GM10266 (cell line): Measurements from ENCODE around the gene THOC3.
"Not testable (repeated sequence)": the region's sequence is repeated elsewhere in the genome, so short reads cannot be mapped to it uniquely, and the experiment has no call there.

Experiments used
- DNase-seq: peaks from one replicate; pipeline ENCODE4 v3.0.0; 2012; ENCODE audit errors: extremely low spot score
- CTCF ChIP-seq: IDR thresholded peaks from 2 replicates; pipeline ENCODE4 v1.5.1; 2012; ENCODE audit warnings: mild to moderate bottlenecking, low read depth; ENCODE audit not compliant: control insufficient read depth, insufficient read depth; ENCODE audit errors: missing control alignments

THOC3 gene

GRCh38 chr5:175943253-175943652 lies 24.9 kb downstream of the THOC3 start:
- not testable (repeated sequence) for DNase-seq

DNA sequence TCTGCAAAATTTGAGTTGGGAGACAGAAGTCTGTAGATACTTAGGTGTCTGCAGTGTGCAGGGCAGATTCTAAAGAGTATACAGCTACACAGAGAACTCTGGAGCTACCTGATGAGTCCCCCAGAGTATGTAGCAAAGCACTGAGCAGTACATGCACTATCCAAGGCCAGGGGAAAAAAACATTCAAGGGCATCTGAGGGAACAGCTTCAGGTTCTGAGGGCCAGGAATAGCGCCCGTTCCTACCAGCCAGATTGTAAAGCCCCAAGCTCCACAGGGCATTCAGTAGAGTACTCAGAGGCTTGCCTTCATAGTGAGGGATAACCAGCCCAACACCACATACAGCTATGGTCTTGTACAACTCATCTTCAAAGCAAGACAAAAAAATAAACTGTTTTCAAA lies 27.5 kb downstream of the THOC3 start:
- not testable (repeated sequence) for DNase-seq

GRCh38 chr5:175938489-175938888 lies 29.6 kb downstream of the THOC3 start:
- DNase-seq = not testable (repeated sequence)

GRCh38 chr5:175928752-175929151 lies 39.4 kb downstream of the THOC3 start:
- not testable (repeated sequence) for DNase-seq

- not testable (repeated sequence) for DNase-seq
Observed at GRCh38 chr5:175925106-175925505, 43.0 kb downstream of the THOC3 start.

DNA sequence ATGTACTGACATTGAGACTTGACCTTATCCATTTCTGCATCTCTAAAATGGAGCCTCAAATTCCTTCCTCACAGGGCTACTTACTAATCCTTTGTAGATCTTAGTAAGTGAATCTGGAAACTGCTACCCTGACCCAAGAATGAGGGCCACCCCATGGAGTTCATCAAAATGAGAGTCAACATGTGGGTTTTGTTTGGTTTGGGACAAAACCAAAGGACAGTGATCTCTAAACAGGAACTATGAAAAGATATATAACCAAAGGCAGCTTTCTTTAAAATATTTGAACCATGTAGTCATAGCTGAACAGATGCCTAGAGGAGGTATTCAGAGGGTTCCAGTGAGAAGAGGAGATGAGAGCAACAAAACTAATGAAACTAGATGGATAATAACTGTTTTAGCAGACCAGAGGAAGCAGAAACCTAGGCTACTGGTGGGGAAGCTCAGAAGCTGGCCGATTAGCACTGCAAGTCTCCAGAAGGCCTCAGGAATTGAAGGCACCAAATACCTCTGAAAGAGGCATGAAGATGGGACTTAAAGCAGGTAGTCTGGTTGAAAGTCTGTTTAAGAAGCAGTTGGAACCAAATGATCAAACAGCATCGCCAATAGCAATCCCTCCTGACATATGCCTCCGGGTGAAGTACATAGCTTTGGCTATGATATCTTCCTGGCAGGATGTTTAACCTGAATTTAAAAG lies 45.8 kb downstream of the THOC3 start:
- DNase-seq = no peak
- no peak for TF ChIP-seq CTCF

- TF ChIP-seq CTCF = no peak
- no peak for DNase-seq
Observed at GRCh38 chr5:175921061-175921730, 46.9 kb downstream of the THOC3 start.

- TF ChIP-seq CTCF = no peak
- no peak for DNase-seq
Observed at GRCh38 chr5:175920231-175920811, 47.8 kb downstream of the THOC3 start.

GRCh38 chr5:175915066-175916037 lies 52.8 kb downstream of the THOC3 start:
- DNase-seq = not testable (repeated sequence)

- DNase-seq = not testable (repeated sequence)
Observed at GRCh38 chr5:175913835-175914672, 54.1 kb downstream of the THOC3 start.

- not testable (repeated sequence) for DNase-seq
Observed at GRCh38 chr5:175910072-175910471, 58.0 kb downstream of the THOC3 start.
